Neural progenitor cell (in vitro differentiated cells): ENCODE results near the gene ZSWIM4. TPM values are rescaled to one million over a fixed set of nuclear protein-coding genes. Genes with fewer than 3 reads are reported as not detected.
"Not testable (repeated sequence)": the region's sequence is repeated elsewhere in the genome, so short reads cannot be mapped to it uniquely, and the experiment has no call there.

ENCODE experiments used
- DNase-seq: peaks from one replicate; pipeline ENCODE4 v3.0.0-alpha.2; 2016; ENCODE audit warnings: low spot score
- H2AFZ ChIP-seq: fragments of 200-600 bp; sonication (generic); replicated peaks from 2 replicates; pipeline ENCODE4 v1.6.1; 2016; ENCODE audit warnings: antibody characterized with exemption
- H3F3A ChIP-seq: fragments of 200-600 bp; sonication (generic); 2 replicates; pipeline ENCODE4 v1.6.1; 2016; ENCODE audit warnings: antibody characterized with exemption, low read depth
- H3K27ac ChIP-seq: fragments of 200-600 bp; sonication (generic); 2 replicates; pipeline ENCODE4 v1.5.1; 2016; ENCODE audit warnings: mild to moderate bottlenecking
- H3K27me3 ChIP-seq: fragments of 200-600 bp; sonication (generic); 2 replicates; pipeline ENCODE4 v1.6.1; 2016; ENCODE audit warnings: mild to moderate bottlenecking, moderate library complexity
- H3K36me3 ChIP-seq: fragments of 200-600 bp; sonication (generic); 2 replicates; pipeline ENCODE4 v1.5.1; 2016
- H3K4me1 ChIP-seq: fragments of 200-600 bp; sonication (generic); 2 replicates; pipeline ENCODE4 v1.6.1; 2016; ENCODE audit warnings: mixed run types
- H3K4me2 ChIP-seq: fragments of 200-600 bp; sonication (generic); 2 replicates; pipeline ENCODE4 v1.6.1; 2016
- H3K4me3 ChIP-seq: fragments of 200-600 bp; sonication (generic); 2 replicates; pipeline ENCODE4 v1.5.1; 2016
- H3K79me2 ChIP-seq: fragments of 200-600 bp; sonication (generic); 2 replicates; pipeline ENCODE4 v1.6.1; 2016; ENCODE audit warnings: low read depth
- H3K9ac ChIP-seq: fragments of 200-600 bp; sonication (generic); 2 replicates; pipeline ENCODE4 v1.6.1; 2016
- H3K9me3 ChIP-seq: fragments of 200-600 bp; sonication (generic); 2 replicates; pipeline ENCODE4 v1.5.1; 2016; ENCODE audit warnings: low read depth
- H4K20me1 ChIP-seq: fragments of 200-600 bp; sonication (generic); 2 replicates; pipeline ENCODE4 v1.6.1; 2016; ENCODE audit warnings: low read depth
- H3K27ac Mint-ChIP-seq: 3 replicates; pipeline ENCODE4 v1.8.0; 2021; ENCODE audit warnings: mixed read lengths
- H3K27me3 Mint-ChIP-seq: 2 replicates; pipeline ENCODE4 v1.8.0; 2022; ENCODE audit warnings: low read depth, mild to moderate bottlenecking, inconsistent platforms, moderate library complexity, mixed read lengths; ENCODE audit not compliant: insufficient read depth
- H3K36me3 Mint-ChIP-seq: 3 replicates; pipeline ENCODE4 v1.8.0; 2021; ENCODE audit warnings: mixed read lengths
- H3K4me1 Mint-ChIP-seq: 3 replicates; pipeline ENCODE4 v1.8.0; 2021; ENCODE audit warnings: mixed read lengths
- H3K4me3 Mint-ChIP-seq: 3 replicates; pipeline ENCODE4 v1.8.0; 2021; ENCODE audit warnings: mild to moderate bottlenecking, moderate library complexity, mixed read lengths
- H3K9me3 Mint-ChIP-seq: 3 replicates; pipeline ENCODE4 v1.8.0; 2020; ENCODE audit warnings: mixed read lengths
- CTCF ChIP-seq: fragments of 200-600 bp; sonication (generic); IDR thresholded peaks from 2 replicates; pipeline ENCODE4 v1.5.1; 2017; ENCODE audit warnings: antibody characterized with exemption, mild to moderate bottlenecking
- EZH2 ChIP-seq: fragments of 200-600 bp; sonication (generic); IDR thresholded peaks from 2 replicates; pipeline ENCODE4 v1.6.1; 2017; ENCODE audit warnings: antibody characterized with exemption, mild to moderate bottlenecking, moderate library complexity
- EZH2phosphoT487 ChIP-seq: fragments of 200-600 bp; sonication (generic); IDR thresholded peaks from 2 replicates; pipeline ENCODE4 v1.6.1; 2017; ENCODE audit warnings: antibody characterized with exemption
- total RNA-seq: library from RNA; depleted of rRNA; stranded (reverse); fragments of >200 nt; gene quantifications from 2 replicates; pipeline ENCODE4 v1.2.3, GENCODE V29; 2015; ENCODE audit warnings: low replicate concordance

ZSWIM4 gene
- total RNA-seq, 1 donor from 2014 or later: 6.7 TPM

- no peak overlapping the region for H3K4me2 ChIP-seq
- H3K36me3 ChIP-seq: no peaks in the 10 kb centered on the region
- Mint-ChIP-seq H3K27ac (no peak overlapping the region), H3K9me3 (peaks cover 6% of the 10 kb centered on the region), H3K27me3 (peaks cover 4% of the 10 kb centered on the region), H3K4me3 (peak overlapping the region; percentile 33), H3K4me1 (peaks cover 13% of the 10 kb centered on the region), H3K36me3 (peaks cover 13% of the 10 kb centered on the region)
- no peak overlapping the region for H3K9ac ChIP-seq
- no peaks in the 10 kb centered on the region for H3K27me3 ChIP-seq
- TF ChIP-seq EZH2 (no peak), CTCF (no peak), EZH2phosphoT487 (no peak)
- H4K20me1 ChIP-seq: no peaks in the 10 kb centered on the region
- no peak overlapping the region for H2AFZ ChIP-seq
- H3K4me1 ChIP-seq: peaks cover 7% of the 10 kb centered on the region
- H3F3A ChIP-seq: peaks cover 6% of the 10 kb centered on the region
- no peaks in the 10 kb centered on the region for H3K9me3 ChIP-seq
- H3K27ac ChIP-seq: no peak overlapping the region
- H3K79me2 ChIP-seq: peaks cover 16% of the 10 kb centered on the region
- no peak overlapping the region for H3K4me3 ChIP-seq
- DNase-seq: no peak
Observed at GRCh38 chr19:13751436-13751835, 43.8 kb upstream of the ZSWIM4 start.

GRCh38 chr19:13753622-13754021, 41.6 kb upstream of the ZSWIM4 start:
- not testable (repeated sequence) for H3K27ac ChIP-seq, H3K4me2 ChIP-seq, H3K4me1 ChIP-seq, H3K27ac Mint-ChIP-seq, H3K9me3 ChIP-seq, H3K27me3 ChIP-seq, H4K20me1 ChIP-seq, H3K36me3 ChIP-seq, H3K9ac ChIP-seq, H3K27me3 Mint-ChIP-seq, DNase-seq, H3K4me3 Mint-ChIP-seq, H2AFZ ChIP-seq, H3K9me3 Mint-ChIP-seq, H3K4me3 ChIP-seq, H3F3A ChIP-seq, H3K4me1 Mint-ChIP-seq
- H3K79me2 ChIP-seq: peaks cover 12% of the 10 kb centered on the region
- peaks cover 20% of the 10 kb centered on the region for H3K36me3 Mint-ChIP-seq

GRCh38 chr19:13756210-13756609, 39.0 kb upstream of the ZSWIM4 start:
- H3K9me3 Mint-ChIP-seq: no peaks in the 10 kb centered on the region
- no peak for DNase-seq
- H3K27me3 ChIP-seq: no peaks in the 10 kb centered on the region
- no peaks in the 10 kb centered on the region for H3K79me2 ChIP-seq
- H2AFZ ChIP-seq: no peak overlapping the region
- no peak overlapping the region for H3K4me3 Mint-ChIP-seq
- no peak overlapping the region for H3K9ac ChIP-seq
- H3K36me3 Mint-ChIP-seq: peaks cover 20% of the 10 kb centered on the region
- H3K36me3 ChIP-seq: no peaks in the 10 kb centered on the region
- H3K27ac Mint-ChIP-seq: no peak overlapping the region
- H3K27me3 Mint-ChIP-seq: peaks cover 4% of the 10 kb centered on the region
- H3K9me3 ChIP-seq: no peaks in the 10 kb centered on the region
- TF ChIP-seq EZH2 (no peak), CTCF (no peak)
- no peaks in the 10 kb centered on the region for H3K4me1 ChIP-seq
- H3K4me3 ChIP-seq: no peak overlapping the region
- H4K20me1 ChIP-seq: no peaks in the 10 kb centered on the region
- no peak overlapping the region for H3K4me2 ChIP-seq
- H3K4me1 Mint-ChIP-seq: no peaks in the 10 kb centered on the region
- no peak overlapping the region for H3K27ac ChIP-seq
- no peaks in the 10 kb centered on the region for H3F3A ChIP-seq

GRCh38 chr19:13757805-13758772, 37.2 kb upstream of the ZSWIM4 start:
- H3F3A ChIP-seq: no peaks in the 10 kb centered on the region
- no peaks in the 10 kb centered on the region for H3K4me1 ChIP-seq
- no peak overlapping the region for H3K4me2 ChIP-seq
- DNase-seq: no peak
- no peaks in the 10 kb centered on the region for H4K20me1 ChIP-seq
- no peaks in the 10 kb centered on the region for H3K27me3 ChIP-seq
- no peak overlapping the region for H2AFZ ChIP-seq
- H3K27ac ChIP-seq: no peak overlapping the region
- H3K4me3 ChIP-seq: no peak overlapping the region
- no peaks in the 10 kb centered on the region for H3K9me3 ChIP-seq
- no peaks in the 10 kb centered on the region for H3K79me2 ChIP-seq
- H3K36me3 ChIP-seq: no peaks in the 10 kb centered on the region
- H3K36me3 Mint-ChIP-seq: peaks cover 21% of the 10 kb centered on the region
- no peaks in the 10 kb centered on the region for H3K4me1 Mint-ChIP-seq
- H3K9me3 Mint-ChIP-seq: no peaks in the 10 kb centered on the region
- no peak overlapping the region for H3K9ac ChIP-seq
- H3K27ac Mint-ChIP-seq: no peak overlapping the region
- no peak for TF ChIP-seq EZH2phosphoT487
- TF ChIP-seq CTCF: no peak
- TF ChIP-seq EZH2: no peak
- H3K4me3 Mint-ChIP-seq: no peak overlapping the region
- H3K27me3 Mint-ChIP-seq: peaks cover 2% of the 10 kb centered on the region
